ENCODE results near the gene KBTBD12. TPM values are rescaled to one million over a fixed set of nuclear protein-coding genes. Genes with fewer than 3 reads are reported as not detected.

KBTBD12 gene
- total and polyA plus RNA-seq, 10 of the 15 experiments (the other 5 are each of a cell fraction or from before 2014, with no cell fraction given): 0.01 to 0.11 TPM; not detected in 8

- TF ChIP-seq HDAC2 (IDR thresholded peaks at IDR 0.05) (no peak), CBX5 (IDR thresholded peaks at IDR 0.05; ENCODE audit: low read depth) (no peak)
Measured at GRCh38 chr3:128001576-128001975, 86.5 kb downstream of the KBTBD12 start (continued).

GRCh38 chr3:128004661-128005060 lies 89.6 kb downstream of the KBTBD12 start:
- intact Hi-C loops (cut with micrococcal nuclease; ENCODE audit: unreplicated experiment) (no loop called here), in situ Hi-C loops (cut with MboI) (no loop called here)
- no TSS peak for BruUV-seq (replicated peaks)
- H3K4me1 ChIP-seq (ENCODE audit: control insufficient read depth, insufficient read depth, low read length): no peaks in the 10 kb centered on the region
- H3K27ac ChIP-seq (ENCODE audit: control insufficient read depth, insufficient read depth): no peak overlapping the region
- no peaks in the 10 kb centered on the region for H3K9me3 ChIP-seq (replicated peaks; ENCODE audit: control insufficient read depth, insufficient read depth, low read length)
- H4K20me1 ChIP-seq (ENCODE audit: control insufficient read depth, insufficient read depth): no peaks in the 10 kb centered on the region
- ChIA-PET POLR2A (no interaction called here), RAD21 (ENCODE audit: unreplicated experiment) (no interaction called here), SMC1A (ENCODE audit: uncharacterized antibody, unreplicated experiment) (interaction anchor here (1.0 kb wide), 1 partner anchor 26 kb away, joined by 3 read pairs; no protein-coding TSS in a partner anchor), CTCF (interaction anchor here (0.9 kb wide), 1 partner anchor 41 kb away, joined by 3 read pairs; no protein-coding TSS in a partner anchor)
- H3K79me2 ChIP-seq (ENCODE audit: control insufficient read depth, insufficient read depth, low read length): no peaks in the 10 kb centered on the region
- H3K9ac ChIP-seq (ENCODE audit: control insufficient read depth, insufficient read depth, low read length): no peak overlapping the region
- ATAC-seq (no peak), FAIRE-seq (no peak), DNase-seq (ENCODE audit: low read depth, low spot score) (no peak)
- peaks cover 0 to 4% of the 10 kb centered on the region in 2 experiments; a peak in 2 of 4 replicates for H3K27me3 ChIP-seq (replicated peaks in 1 of 2; ENCODE audit: control insufficient read depth in 2 of 2, insufficient read depth in 2 of 2, low read length in 1 of 2)
- H3K4me2 ChIP-seq (ENCODE audit: control insufficient read depth, insufficient read depth): no peak overlapping the region
- H3K4me3 ChIP-seq: no peak overlapping the region
- WGBS (ENCODE audit: insufficient coverage, insufficient replicate concordance, low lambda C conversion rate, missing lambda C conversion rate): 64% methylated on average over 8 of the region's 8 CpGs
- H2AFZ ChIP-seq (ENCODE audit: control insufficient read depth, low read depth, low read length): no peak overlapping the region
- no peaks in the 10 kb centered on the region for H3K36me3 ChIP-seq (ENCODE audit: control insufficient read depth in 2 of 2, insufficient read depth in 2 of 2, low read length in 1 of 2)
- TF ChIP-seq BCL11A (IDR thresholded peaks at IDR 0.05; ENCODE audit: low read depth, low read length) (no peak), BHLHE40 (IDR thresholded peaks at IDR 0.05; ENCODE audit: borderline replicate concordance in 1 of 2, low read depth in 2 of 2, low read length in 1 of 2) (no peak), USF2 (IDR thresholded peaks at IDR 0.05; ENCODE audit: borderline replicate concordance, low read depth, low read length) (no peak), GABPA (IDR thresholded peaks at IDR 0.05; ENCODE audit: low read depth) (no peak), ATF7 (IDR thresholded peaks at IDR 0.05; ENCODE audit: low read depth) (no peak)

All from GM12878 (cell line).